HEK293T (cell line): ENCODE measurements around the gene LVRN.

Experiments used
- ARNT ChIP-seq: fragments of 450-650 bp; IDR thresholded peaks from 2 replicates; pipeline ENCODE4 v1.6.1; 2017; ENCODE audit warnings: mild to moderate bottlenecking
- ELF4 ChIP-seq: fragments of 450-650 bp; IDR thresholded peaks from 2 replicates; pipeline ENCODE4 v1.6.1; 2017; ENCODE audit warnings: antibody characterized with exemption
- FOXA1 ChIP-seq: fragments of 450-650 bp; IDR thresholded peaks from 2 replicates; pipeline ENCODE4 v1.6.1; 2016; ENCODE audit warnings: mild to moderate bottlenecking
- SP1 ChIP-seq: fragments of 450-650 bp; IDR thresholded peaks from 2 replicates; pipeline ENCODE4 v1.6.1; 2017

- TF ChIP-seq ARNT: no peak
- TF ChIP-seq ELF4: no peak
- no peak for TF ChIP-seq SP1
- no peak for TF ChIP-seq FOXA1
Measured at GRCh38 chr5:115940080-115940810, 22.0 kb upstream of the LVRN start.
